MG63 (cell line): Measurements from ENCODE around the gene FOXN3. TPM values are rescaled to one million over a fixed set of nuclear protein-coding genes. Genes with fewer than 3 reads are reported as not detected.

Experiments
- DNase-seq: peaks from one replicate; pipeline ENCODE4 v3.0.0-alpha.2; 2020
- H3K27me3 ChIP-seq: fragments of 250-450 bp; sonication (Bioruptor Pico); 2 replicates; pipeline ENCODE4 v1.5.1; 2020; ENCODE audit warnings: mild to moderate bottlenecking, moderate library complexity
- H3K36me3 ChIP-seq: fragments of 250-450 bp; sonication (Bioruptor Pico); 2 replicates; pipeline ENCODE4 v1.5.1; 2020; ENCODE audit warnings: mild to moderate bottlenecking, moderate library complexity
- H3K4me3 ChIP-seq: fragments of 250-450 bp; sonication (Bioruptor Pico); 2 replicates; pipeline ENCODE4 v1.5.1; 2020; ENCODE audit warnings: mild to moderate bottlenecking, moderate library complexity
- H3K9me3 ChIP-seq: fragments of 250-450 bp; sonication (Bioruptor Pico); 2 replicates; pipeline ENCODE4 v1.5.1; 2020; ENCODE audit warnings: mild to moderate bottlenecking, moderate library complexity
- total RNA-seq: library from RNA; depleted of rRNA; stranded (reverse); fragments of >200 nt; shearing (Covaris generic); gene quantifications from 2 replicates; pipeline ENCODE4 v1.2.3, GENCODE V29; 2014; ENCODE audit warnings: low replicate concordance

The FOXN3 gene
- total RNA-seq, 1 experiment from 2014 or later = 1.4 TPM

DNA sequence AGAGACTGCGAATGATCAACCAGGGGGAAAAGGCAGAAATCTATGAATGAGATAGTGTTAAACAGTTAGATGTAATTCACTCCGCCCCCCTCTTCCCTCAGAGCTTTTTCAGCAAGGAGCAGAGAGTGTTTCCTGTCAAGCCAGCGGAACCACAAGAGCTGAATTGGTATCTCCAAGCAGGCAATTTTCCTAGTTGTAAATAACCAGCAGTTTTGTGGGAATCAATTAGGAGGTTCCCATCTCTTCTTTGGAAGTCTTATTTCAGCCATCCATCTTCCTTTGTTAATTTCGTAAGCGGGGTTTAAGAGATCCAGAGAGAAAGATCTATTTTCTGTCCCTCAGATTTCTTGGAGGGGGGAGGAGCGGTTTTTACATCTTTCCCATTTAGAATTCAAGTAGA is 178.0 kb downstream of the FOXN3 start:
- no peaks in the 10 kb centered on the region for H3K27me3 ChIP-seq
- DNase-seq = no peak
- no peaks in the 10 kb centered on the region for H3K9me3 ChIP-seq
- H3K36me3 ChIP-seq = no peaks in the 10 kb centered on the region
- no peak overlapping the region for H3K4me3 ChIP-seq

DNA sequence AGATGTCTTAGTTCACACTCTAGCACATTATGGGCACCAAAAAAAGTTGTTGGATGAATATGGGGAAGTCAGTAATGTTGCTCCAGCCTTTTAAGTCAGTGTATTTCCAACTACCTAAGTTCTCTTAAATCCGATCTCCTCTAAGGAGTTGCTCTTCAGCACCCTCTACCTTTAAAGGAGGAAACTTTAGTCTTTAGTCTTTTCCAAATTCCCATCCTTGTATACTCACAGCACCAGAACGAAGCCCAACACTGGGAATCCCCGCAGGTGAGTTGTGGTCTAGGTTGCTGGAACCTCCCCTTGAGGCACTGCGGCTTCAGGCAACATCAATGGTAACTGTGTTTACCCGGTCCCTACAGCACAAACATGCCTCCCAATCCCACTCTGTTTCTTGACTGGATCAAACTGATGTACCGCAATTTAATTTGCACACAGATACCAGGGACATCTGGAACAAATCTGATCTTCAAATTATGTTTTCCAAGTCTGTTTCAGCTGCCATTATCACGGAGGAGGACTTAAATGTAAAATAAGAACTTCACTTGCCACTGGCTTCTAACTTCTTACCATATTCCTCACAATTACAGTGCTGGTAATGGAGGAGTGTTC is 179.0 kb downstream of the FOXN3 start:
- Histone ChIP-seq H3K9me3 (no peaks in the 10 kb centered on the region), H3K36me3 (no peaks in the 10 kb centered on the region), H3K4me3 (no peak overlapping the region), H3K27me3 (no peaks in the 10 kb centered on the region)
- no peak for DNase-seq

DNA sequence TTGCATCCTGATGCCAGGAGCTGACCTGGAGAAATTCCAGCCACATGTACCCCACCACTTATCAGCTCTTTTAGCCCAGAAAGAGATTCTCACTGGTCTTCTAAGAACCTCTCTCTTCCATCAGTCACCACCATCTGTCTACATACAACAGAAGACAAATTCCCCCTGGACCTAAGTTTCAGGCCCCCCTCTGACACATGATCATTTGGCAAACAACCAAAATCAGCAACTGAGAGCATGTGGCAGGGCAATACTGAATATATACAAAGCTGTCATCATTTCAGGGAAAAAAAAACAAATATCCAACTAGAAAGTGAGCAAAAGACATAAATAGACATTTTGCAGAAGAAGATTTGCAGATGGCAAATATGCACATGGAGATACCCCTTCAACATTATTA is 180.2 kb downstream of the FOXN3 start:
- H3K36me3 ChIP-seq = no peaks in the 10 kb centered on the region
- no peak overlapping the region for H3K4me3 ChIP-seq
- H3K27me3 ChIP-seq = no peaks in the 10 kb centered on the region
- no peak for DNase-seq
- H3K9me3 ChIP-seq = no peaks in the 10 kb centered on the region

DNA sequence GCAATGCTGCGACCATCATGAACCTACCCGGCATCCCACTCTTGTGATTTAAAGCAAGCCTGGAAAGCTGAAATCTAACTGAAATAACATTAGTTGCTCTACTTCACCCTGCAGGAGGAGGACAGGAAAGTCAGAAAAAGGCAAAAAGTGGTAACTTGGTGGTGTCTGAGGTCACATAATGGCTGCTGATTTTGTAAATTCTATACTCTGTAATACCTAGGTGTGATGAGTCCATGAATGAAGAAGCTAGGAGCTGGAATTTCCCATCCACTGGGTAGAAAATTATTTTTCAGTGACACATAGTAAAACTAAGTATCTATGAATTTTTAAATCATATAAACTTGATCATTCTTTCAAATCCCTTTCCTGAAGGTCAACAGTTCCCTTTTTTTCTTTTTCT is 183.8 kb downstream of the FOXN3 start:
- Histone ChIP-seq H3K4me3 (no peak overlapping the region), H3K36me3 (no peaks in the 10 kb centered on the region), H3K9me3 (no peaks in the 10 kb centered on the region), H3K27me3 (no peaks in the 10 kb centered on the region)
- DNase-seq = no peak

DNA sequence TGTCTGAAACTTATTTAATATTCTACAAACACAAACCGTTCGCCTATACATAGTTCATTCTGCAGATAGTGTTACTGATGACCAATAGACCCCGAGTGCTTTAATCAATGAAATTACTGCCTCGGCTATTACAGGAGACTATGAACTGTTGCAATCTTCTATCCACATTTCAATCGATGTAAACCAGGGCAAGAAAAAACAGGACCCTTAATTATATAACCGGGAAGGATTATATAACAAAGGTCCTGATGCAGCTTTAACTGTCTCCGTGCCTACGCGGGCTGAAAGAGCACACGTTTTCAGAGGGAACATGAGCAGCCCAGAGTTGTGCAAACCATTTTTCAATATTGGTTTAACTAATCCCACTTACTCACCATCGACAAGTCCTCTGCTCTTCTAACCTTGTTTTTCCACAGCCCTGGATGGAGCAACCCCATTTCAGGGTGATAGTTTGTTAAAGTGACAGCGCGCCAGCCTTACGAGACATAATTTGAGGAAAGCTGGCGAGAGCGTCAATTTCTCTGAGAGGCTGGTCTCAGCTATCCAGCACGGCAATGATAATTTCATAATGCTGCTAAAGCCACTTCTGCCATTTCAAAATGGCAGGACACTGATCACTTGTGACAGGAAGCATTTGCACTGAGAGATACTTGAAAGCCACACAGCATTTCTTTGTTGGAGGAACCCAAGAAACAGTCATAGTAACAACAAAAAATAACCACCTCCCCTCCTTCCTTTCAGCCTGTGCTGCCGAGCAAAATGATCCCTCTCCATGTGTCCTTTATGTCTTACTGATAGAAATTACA is 184.6 kb downstream of the FOXN3 start:
- Histone ChIP-seq H3K9me3 (no peaks in the 10 kb centered on the region), H3K27me3 (no peaks in the 10 kb centered on the region), H3K4me3 (no peak overlapping the region), H3K36me3 (no peaks in the 10 kb centered on the region)
- no peak for DNase-seq

DNA sequence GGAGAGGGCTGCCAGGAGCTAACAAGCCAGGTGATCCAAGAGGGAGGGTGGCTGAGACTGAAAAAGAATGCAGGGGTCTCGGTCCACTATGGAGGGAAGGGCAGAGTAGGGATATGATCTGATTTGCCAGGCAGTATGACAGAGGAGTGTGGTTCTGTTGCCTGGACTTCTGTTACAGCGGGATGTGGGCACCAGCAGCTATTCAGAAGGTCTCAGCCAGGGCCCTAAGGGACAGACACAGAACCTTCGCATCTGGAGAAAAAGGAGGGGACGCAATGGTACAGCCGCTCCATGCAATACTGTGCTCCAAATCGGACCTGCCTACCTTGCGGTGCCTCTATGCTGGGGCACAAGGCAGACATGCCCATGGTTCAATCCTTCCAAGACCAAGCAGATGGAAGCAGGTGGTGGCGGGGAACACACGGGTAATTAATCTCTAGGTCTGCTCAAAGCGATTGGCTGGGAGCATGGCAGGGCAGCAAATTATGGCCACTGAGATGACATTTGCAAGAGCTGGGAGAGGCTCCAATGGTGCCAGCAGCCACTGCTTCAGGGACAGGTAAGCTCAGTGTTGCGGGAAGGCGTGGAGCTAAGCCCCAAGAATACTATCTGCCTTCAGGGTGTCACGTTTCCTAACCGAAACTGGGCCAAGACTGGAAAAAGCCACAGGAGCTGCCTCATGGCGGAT is 185.5 kb downstream of the FOXN3 start:
- Histone ChIP-seq H3K36me3 (no peaks in the 10 kb centered on the region), H3K27me3 (no peaks in the 10 kb centered on the region)
- no peak for DNase-seq

DNA sequence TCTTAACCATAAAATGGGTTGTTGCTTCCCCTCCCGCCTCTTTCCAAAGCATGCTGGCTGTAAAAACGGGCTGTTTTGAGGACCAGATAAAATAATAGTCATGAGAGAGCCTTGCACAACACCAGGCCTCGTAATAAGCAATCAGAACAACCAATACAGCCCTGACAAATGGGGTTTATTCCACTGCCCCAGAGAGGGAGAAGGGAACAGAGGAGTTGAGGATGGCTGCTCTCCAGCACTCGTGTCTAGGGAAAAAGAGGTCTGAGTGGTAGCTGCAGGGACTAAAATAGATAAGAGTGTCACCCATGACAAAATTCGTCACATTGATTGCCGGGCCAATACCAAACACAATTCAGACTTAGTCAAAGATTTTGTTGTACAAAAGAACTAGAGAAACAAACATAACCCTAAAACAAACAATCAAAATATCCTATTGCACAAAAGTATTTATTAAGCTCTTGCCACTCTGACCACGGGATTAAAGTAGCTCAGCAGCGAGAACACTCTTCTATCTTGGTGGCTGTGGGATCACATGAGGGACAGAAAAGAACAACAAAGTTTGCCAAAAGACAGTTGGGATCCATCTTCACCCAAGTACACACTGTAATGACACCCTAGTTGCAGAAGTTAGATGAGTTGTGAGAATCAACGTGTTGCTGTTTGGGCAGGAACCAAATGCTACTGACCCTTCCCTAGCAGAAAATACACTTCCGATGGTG is 188.0 kb downstream of the FOXN3 start:
- Histone ChIP-seq H3K36me3 (no peaks in the 10 kb centered on the region), H3K4me3 (no peak overlapping the region), H3K9me3 (no peaks in the 10 kb centered on the region), H3K27me3 (no peaks in the 10 kb centered on the region)
- DNase-seq = no peak

More for the DNA sequence above, 185.5 kb downstream of the FOXN3 start:
- Histone ChIP-seq H3K9me3 (no peaks in the 10 kb centered on the region), H3K4me3 (no peak overlapping the region)

DNA sequence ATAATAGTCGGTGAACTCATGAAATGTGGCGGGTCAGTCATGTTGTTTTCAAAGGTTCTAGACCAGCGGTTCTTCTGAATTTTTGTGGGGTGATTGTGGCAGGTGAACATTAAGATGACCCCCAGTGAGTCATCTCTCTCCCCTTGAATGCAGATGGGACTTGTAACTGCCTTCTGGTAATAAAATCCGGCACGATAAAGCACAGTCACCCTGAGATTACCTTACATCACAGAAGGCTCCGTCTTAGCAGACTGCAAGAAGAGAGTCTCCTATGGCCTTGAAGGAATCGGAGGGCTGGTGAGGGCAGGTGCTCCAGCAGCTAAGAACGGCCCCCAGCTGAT is 189.6 kb downstream of the FOXN3 start:
- H3K36me3 ChIP-seq = no peaks in the 10 kb centered on the region
- H3K4me3 ChIP-seq = no peak overlapping the region
- no peaks in the 10 kb centered on the region for H3K9me3 ChIP-seq
- no peaks in the 10 kb centered on the region for H3K27me3 ChIP-seq
- no peak for DNase-seq

DNA sequence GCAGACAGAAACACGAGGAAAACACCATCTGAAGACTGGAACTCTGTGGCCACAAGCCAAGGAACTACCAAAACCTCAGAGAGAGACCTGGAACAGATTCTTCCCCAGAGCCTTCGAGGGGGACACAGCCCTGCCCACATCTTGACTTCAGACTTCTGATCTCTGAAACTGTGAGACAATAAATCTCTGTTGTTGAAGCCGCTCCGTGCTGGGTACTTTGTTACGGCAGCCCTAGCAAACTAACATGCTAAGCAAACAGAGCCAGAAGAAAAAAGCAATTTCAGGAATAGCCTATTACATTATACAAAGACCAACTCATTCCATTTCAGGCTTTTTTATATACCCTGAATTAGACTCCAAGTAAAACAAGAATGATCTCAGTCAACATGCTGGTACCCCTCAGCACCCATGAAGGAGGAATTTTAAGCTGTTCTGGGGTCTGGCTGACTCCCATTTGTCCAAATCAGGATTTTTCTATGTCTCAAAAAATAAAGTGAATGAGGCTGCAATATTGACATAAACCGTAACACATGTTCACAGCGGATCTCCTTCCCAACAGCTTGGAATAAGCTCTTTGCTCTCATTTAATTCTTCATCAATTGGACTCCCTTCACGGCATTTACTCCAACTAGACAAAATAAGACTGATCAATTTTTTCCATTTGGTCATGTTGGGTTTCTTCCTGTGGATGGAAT is 190.1 kb downstream of the FOXN3 start:
- Histone ChIP-seq H3K9me3 (no peaks in the 10 kb centered on the region), H3K36me3 (no peaks in the 10 kb centered on the region), H3K27me3 (no peaks in the 10 kb centered on the region), H3K4me3 (no peak overlapping the region)
- DNase-seq = no peak

DNA sequence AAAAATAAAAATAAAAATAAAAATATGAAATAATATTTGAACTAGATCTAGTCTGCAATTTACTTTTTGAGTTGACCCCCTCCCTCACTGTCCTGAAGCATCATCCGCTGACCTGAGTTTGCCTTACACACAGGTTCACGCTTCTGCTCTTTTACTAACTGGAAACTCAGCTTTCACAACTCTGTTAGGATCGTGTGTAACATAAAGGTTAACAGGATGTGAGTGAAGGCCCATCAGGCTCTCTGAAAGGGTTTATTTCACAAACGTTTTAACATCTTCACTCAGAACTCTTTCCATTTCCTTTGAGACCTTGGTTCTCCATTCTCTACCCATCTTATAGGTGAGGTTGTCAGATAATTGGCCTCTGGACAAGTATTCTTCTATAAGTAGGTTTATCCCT is 191.4 kb downstream of the FOXN3 start:
- no peaks in the 10 kb centered on the region for H3K27me3 ChIP-seq
- H3K4me3 ChIP-seq = no peak overlapping the region
- no peak for DNase-seq

DNA sequence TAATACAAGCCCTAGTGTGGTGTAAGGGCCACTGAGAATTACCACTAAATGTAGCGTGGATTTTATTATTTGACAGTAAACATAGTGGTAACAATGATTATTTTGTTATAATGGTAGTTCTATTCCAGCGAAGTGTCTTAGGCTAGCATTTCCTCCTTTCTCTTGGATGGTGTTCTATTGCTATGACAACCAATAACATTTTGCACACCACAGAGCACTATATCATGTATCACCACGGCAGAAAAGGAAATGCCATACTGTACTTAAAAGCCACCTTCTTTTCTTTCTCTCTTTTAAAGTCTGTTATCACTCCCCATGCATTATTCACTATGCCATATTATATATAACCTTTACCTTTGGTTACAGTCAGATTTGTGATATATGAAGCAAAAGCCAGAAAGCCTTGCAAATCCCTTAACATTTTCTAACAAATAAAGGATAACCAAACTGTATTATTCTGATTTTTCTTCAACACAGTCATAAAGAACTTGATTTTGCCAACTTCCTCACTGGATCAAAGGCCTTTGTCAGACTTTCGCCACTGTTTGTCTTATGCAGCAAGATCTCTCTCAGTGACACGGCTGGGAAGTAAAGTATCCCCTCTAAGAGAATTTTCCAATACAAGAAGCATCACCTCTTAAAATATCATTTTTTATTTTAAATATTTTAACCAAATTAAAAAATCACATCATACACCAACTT is 195.8 kb downstream of the FOXN3 start:
- Histone ChIP-seq H3K9me3 (no peaks in the 10 kb centered on the region), H3K4me3 (no peak overlapping the region), H3K36me3 (no peaks in the 10 kb centered on the region), H3K27me3 (no peaks in the 10 kb centered on the region)
- no peak for DNase-seq

More for the DNA sequence above, 191.4 kb downstream of the FOXN3 start:
- Histone ChIP-seq H3K36me3 (no peaks in the 10 kb centered on the region), H3K9me3 (no peaks in the 10 kb centered on the region)

DNA sequence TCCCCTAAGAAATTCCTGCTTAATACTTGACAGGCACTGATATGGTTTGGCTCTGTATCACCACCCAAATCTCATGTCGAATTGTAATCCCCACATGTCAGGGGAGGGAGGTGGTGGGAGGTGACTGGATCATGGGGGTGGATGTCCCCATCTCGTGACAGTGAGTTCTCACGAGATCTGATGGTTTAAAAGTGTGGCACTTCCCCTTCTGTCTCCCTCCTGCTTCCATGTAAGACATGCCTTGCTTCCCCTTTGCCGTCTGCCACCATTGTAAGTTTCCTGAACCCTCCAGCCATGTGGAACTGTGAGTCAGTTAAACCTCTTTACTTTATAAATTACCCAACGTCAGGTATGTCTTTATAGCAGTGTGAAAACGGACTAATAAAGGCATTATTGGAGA is 198.0 kb downstream of the FOXN3 start:
- no peaks in the 10 kb centered on the region for H3K27me3 ChIP-seq
- H3K4me3 ChIP-seq = no peak overlapping the region

DNA sequence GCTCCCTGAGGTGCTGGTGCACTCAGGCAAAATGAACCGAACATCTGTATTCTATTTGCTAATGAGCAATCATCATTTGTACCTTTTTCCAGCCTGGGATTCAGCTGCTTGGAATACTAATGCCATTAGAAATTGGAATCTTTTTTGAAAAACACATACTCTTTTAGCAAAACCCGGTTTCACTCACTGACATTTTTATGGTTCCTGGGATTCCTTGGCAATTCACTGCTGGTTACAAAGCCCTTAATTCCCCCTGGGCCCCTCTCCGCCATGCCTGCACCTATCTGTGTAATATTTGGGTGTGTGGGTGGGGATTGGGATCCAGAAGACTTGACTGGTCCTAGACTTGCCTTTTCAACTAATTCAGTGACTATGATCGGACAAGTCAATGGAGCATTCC is 199.1 kb downstream of the FOXN3 start:
- DNase-seq = no peak
- Histone ChIP-seq H3K27me3 (no peaks in the 10 kb centered on the region), H3K9me3 (no peaks in the 10 kb centered on the region), H3K4me3 (no peak overlapping the region), H3K36me3 (no peaks in the 10 kb centered on the region)

More for the DNA sequence above, 198.0 kb downstream of the FOXN3 start:
- H3K9me3 ChIP-seq = no peaks in the 10 kb centered on the region
- no peak for DNase-seq
- no peaks in the 10 kb centered on the region for H3K36me3 ChIP-seq

DNA sequence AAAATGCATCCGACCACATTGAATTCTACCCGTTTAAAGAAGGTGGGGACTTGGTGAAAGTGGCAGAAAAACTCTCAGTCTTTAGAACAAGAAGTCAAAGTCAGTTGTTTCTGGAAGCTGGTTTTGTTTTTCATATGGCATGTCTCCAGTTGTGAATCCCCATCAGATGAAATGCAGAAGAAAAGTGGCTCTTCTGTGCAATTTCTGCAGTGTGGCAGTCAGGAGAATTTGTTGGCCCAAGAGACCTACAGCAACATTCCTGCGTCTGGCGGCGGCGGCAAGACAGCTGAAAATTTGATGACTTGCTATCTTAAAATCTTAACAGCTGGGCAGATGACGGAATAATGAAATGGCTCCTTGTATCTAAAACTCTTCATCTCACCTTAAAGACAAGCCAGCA is 201.5 kb downstream of the FOXN3 start:
- Histone ChIP-seq H3K4me3 (no peak overlapping the region), H3K36me3 (no peaks in the 10 kb centered on the region), H3K27me3 (no peaks in the 10 kb centered on the region), H3K9me3 (no peaks in the 10 kb centered on the region)
- DNase-seq = no peak

DNA sequence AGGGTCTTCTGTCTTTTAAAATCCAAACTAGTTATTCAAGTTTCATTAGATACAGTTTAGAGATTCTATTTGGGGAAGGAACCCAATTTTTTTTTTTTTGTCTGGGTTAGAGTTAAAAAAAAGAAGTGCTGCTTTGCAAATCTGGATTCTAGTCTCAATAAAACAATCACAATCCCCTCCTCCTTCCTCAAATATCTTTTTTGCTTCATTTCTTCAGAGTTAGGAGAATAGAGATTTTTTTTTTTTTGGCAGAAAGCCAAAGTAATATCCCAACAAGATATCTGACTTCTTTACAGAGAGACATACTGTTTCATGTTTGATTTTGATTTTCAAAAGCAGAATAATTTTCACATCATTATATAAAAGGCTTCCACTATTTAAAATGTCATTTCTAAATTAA is 201.9 kb downstream of the FOXN3 start:
- Histone ChIP-seq H3K9me3 (no peaks in the 10 kb centered on the region), H3K27me3 (no peaks in the 10 kb centered on the region), H3K4me3 (no peak overlapping the region), H3K36me3 (no peaks in the 10 kb centered on the region)
- no peak for DNase-seq
